Tibial nerve (tissue), 4 donors: ENCODE measurements around the gene VTN. TPM values are rescaled to one million over a fixed set of nuclear protein-coding genes. Genes with fewer than 3 reads are reported as not detected.

ENCODE experiments used
- DNase-seq, 2 donors: peaks; one replicate each; pipeline ENCODE4 v3.0.0-alpha.2; 2019; ENCODE audit warnings: low spot score in 2 of 2
- H3K27ac ChIP-seq, 4 donors: fragments of 200-600 bp; sonication (generic) in 3 of 4; one replicate each; pipeline ENCODE4 v1.5.1; 2017 to 2019; ENCODE audit warnings: mild to moderate bottlenecking in 1 of 4
- H3K27me3 ChIP-seq, 2 donors: fragments of 200-600 bp; sonication (generic) in 1 of 2; one replicate each; pipeline versions ENCODE4 v1.5.1 to v1.6.0; 2017 to 2019
- H3K36me3 ChIP-seq, 3 donors: fragments of 200-600 bp; sonication (generic); one replicate each; pipeline ENCODE4 v1.5.1; 2018 to 2019
- H3K4me1 ChIP-seq, 4 donors: fragments of 200-600 bp; sonication (generic) in 3 of 4; one replicate each; pipeline ENCODE4 v1.5.1; 2017 to 2019
- H3K4me3 ChIP-seq, 4 donors: fragments of 200-600 bp; sonication (generic) in 3 of 4; one replicate each; pipeline ENCODE4 v1.5.1; 2017 to 2019; ENCODE audit warnings: mild to moderate bottlenecking in 1 of 4, moderate library complexity in 1 of 4
- H3K9me3 ChIP-seq, 4 donors: fragments of 200-600 bp; sonication (generic) in 3 of 4; one replicate each; pipeline ENCODE4 v1.5.1; 2017 to 2019
- EP300 ChIP-seq, 2 donors: sonication (generic); formaldehyde crosslinking; IDR thresholded peaks; one replicate each; pipeline ENCODE4 v1.6.1; 2017; ENCODE audit warnings: antibody characterized with exemption in 2 of 2, mild to moderate bottlenecking in 1 of 2
- POLR2A ChIP-seq, 2 donors: fragments of 450-650 bp; IDR thresholded peaks; one replicate each; pipeline ENCODE4 v1.6.1; 2017; ENCODE audit warnings: antibody characterized with exemption in 2 of 2, mild to moderate bottlenecking in 2 of 2, moderate library complexity in 2 of 2
- WGBS, 2 donors: methylation state at CpG; one replicate each; pipeline ENCODE4 v1.1.5; 2018; 5-methylcytosine and 5-hydroxymethylcytosine counted together
- total RNA-seq, 4 donors: library from RNA; depleted of rRNA; stranded (reverse); fragments of >200 nt; gene quantifications; one replicate each; pipeline ENCODE4 v1.1.0, GENCODE V29; 2016
- TF ChIP-seq, protein P1 (sequence below), 5 experiments: fragments of 200-600 bp in 3 of 5; fragments of 450-650 bp in 2 of 5; sonication (generic) in 3 of 5; IDR thresholded peaks; one replicate each; pipeline ENCODE4 v1.5.1; 2016 to 2019; ENCODE audit warnings: antibody characterized with exemption in 5 of 5, mild to moderate bottlenecking in 3 of 5, moderate library complexity in 2 of 5

Gene VTN
- total RNA-seq, 4 donors from 2014 or later = 0.90 to 22.7 (median 1.8) TPM

DNA sequence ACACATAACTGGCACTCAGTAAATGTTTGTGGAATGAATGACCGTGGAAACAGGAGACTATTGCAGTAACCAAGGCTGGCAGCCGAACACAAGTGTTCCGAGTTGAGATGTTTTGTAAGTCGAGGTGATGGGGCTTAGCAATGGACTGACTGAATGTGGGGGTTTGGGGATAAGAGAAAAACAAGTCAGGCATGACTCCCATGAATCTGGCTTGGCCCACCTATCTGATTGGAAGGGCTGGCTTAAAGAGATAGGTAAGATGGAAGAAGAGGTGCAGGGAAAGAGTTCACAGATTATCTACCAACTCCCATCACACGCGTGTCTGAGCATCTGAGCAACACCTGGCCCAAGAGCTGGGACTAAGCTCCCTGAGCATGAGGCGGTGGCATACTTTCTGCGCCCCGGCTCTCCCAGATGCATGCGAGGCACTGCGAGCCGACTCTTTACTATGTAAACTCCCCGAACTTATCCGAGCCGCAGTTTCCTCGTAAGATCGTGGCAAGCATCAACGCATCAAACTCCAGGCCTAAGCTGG is 35.4 kb downstream of the VTN start:
- no peak for DNase-seq
- 6 to 11% methylated on average over 15 to 18 of the region's 18 CpGs for whole genome bisulfite sequencing, 2 donors
- TF ChIP-seq, protein P1, sequence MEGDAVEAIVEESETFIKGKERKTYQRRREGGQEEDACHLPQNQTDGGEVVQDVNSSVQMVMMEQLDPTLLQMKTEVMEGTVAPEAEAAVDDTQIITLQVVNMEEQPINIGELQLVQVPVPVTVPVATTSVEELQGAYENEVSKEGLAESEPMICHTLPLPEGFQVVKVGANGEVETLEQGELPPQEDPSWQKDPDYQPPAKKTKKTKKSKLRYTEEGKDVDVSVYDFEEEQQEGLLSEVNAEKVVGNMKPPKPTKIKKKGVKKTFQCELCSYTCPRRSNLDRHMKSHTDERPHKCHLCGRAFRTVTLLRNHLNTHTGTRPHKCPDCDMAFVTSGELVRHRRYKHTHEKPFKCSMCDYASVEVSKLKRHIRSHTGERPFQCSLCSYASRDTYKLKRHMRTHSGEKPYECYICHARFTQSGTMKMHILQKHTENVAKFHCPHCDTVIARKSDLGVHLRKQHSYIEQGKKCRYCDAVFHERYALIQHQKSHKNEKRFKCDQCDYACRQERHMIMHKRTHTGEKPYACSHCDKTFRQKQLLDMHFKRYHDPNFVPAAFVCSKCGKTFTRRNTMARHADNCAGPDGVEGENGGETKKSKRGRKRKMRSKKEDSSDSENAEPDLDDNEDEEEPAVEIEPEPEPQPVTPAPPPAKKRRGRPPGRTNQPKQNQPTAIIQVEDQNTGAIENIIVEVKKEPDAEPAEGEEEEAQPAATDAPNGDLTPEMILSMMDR (IDR thresholded peaks at IDR 0.05) = no peak
- no peak for TF ChIP-seq POLR2A (IDR thresholded peaks at IDR 0.05)
- no peak for TF ChIP-seq EP300 (IDR thresholded peaks at IDR 0.05)

DNA sequence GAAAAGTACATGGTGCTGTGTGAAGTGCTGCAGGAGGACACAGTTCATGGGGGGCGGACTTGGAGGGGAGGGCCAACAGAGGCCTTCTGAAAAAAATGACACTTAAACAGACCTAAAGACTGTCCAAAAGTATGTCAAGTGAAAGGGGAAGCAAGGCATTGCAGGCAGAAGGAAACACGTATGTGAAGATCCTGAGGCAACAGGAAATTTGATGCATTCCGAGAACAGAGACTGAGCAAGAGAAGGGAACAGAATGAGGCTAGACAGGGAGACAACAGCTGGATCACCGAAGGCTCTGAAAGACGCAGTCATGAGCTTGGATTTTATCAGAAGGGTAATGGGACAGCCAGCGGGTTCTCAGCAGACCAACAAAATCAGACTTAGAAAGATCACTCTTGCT is 35.9 kb downstream of the VTN start:
- Histone ChIP-seq H3K27me3 (no peaks in the 10 kb centered on the region), H3K36me3 (peaks cover 0 to 37% (median 3%) of the 10 kb centered on the region in 3 donors), H3K4me1 (peaks cover 3 to 56% (median 21%) of the 10 kb centered on the region in 4 donors), H3K9me3 (no peaks in the 10 kb centered on the region), H3K27ac (peak overlapping the region in 2 of 4 donors; percentile 94 to 98), H3K4me3 (peak overlapping the region; percentile 60 to 97 (median 78))
- TF ChIP-seq EP300 (IDR thresholded peaks at IDR 0.05) = no peak
- no peak for TF ChIP-seq POLR2A (IDR thresholded peaks at IDR 0.05)
- TF ChIP-seq, protein P1 (IDR thresholded peaks at IDR 0.05) = no peak
- no peak for DNase-seq
- WGBS, 2 donors = 47 to 49% methylated on average over 6 of the region's 6 CpGs

More for the DNA sequence above, 35.4 kb downstream of the VTN start:
- Histone ChIP-seq H3K9me3 (no peaks in the 10 kb centered on the region), H3K27ac (peak overlapping the region; percentile 28 to 98 (median 96)), H3K36me3 (peaks cover 0 to 37% (median 0%) of the 10 kb centered on the region in 3 donors), H3K4me3 (peak overlapping the region; percentile 60 to 97 (median 78)), H3K4me1 (peaks cover 3 to 56% (median 21%) of the 10 kb centered on the region in 4 donors), H3K27me3 (no peaks in the 10 kb centered on the region)

DNA sequence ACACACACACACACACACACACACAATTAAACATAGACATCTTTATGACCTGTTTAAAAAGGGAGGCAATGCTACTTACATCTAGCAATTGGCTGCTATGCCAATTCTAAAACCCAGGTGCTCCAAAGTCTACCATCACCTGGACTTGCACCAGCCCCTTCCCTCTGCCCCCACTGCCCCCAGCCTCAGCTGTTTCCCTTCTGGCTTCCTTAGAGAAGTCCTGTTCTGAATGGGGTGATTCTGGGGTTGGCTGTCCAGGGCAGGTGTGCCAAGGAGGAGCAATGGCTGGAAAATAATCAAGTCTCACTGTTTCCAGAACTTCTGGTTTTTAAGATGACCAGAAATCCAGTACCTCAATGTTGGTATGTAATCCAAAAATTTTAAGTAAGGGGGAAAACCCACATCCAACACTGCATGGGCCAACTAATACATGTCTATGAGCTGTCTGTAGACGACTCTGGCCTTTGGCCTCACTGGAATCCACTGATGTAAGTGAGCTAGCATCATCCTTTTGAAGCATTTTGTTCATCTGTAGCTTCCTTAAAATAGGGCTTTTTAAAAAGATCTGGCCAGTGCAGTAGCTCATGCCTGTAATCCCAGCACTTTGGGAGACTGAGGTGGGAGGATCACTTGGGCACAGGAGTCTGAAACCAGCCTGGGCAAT is 36.9 kb downstream of the VTN start:
- H3K9me3 ChIP-seq = no peaks in the 10 kb centered on the region
- H3K4me1 ChIP-seq = peaks cover 3 to 50% (median 21%) of the 10 kb centered on the region in 4 donors
- no peak overlapping the region for H3K27ac ChIP-seq
- H3K36me3 ChIP-seq = peaks cover 0 to 39% (median 5%) of the 10 kb centered on the region in 3 donors
- no peaks in the 10 kb centered on the region for H3K27me3 ChIP-seq
- no peak overlapping the region for H3K4me3 ChIP-seq
- 42 to 50% methylated on average over 1 of the region's 1 CpG for WGBS, 2 donors
- TF ChIP-seq EP300 (IDR thresholded peaks at IDR 0.05) = no peak
- TF ChIP-seq POLR2A (IDR thresholded peaks at IDR 0.05) = no peak
- TF ChIP-seq, protein P1 (IDR thresholded peaks at IDR 0.05) = no peak
- no peak for DNase-seq

DNA sequence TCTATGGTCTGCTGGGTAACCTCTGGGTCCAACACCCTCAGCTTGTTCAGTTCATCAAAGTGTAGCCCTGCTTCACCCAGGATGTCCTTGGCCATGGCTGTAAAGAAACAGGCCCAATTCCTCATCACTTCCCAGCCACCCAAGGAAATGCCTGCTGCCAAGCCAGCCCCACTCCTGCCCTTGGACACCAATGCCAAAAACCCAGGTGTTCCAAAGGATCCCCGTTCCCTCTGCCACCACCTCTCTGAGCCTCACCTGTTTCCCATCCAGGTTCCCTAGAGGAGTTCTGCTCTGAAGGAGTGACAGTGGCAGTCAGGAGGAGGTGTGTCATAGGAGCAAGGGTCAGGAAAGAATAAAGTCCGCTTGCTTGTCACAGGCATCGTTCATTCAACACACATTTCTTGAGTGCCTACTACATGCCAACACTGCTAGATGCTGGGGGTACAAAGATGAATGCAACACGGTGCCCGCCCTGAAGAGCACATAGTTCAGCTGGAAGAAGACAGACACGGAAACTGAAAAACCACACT is 38.2 kb downstream of the VTN start:
- Histone ChIP-seq H3K9me3 (no peaks in the 10 kb centered on the region), H3K36me3 (peaks cover 0 to 52% (median 5%) of the 10 kb centered on the region in 3 donors), H3K4me3 (no peak overlapping the region), H3K4me1 (peaks cover 3 to 37% (median 20%) of the 10 kb centered on the region in 4 donors), H3K27ac (no peak overlapping the region), H3K27me3 (no peaks in the 10 kb centered on the region)
- WGBS, 2 donors = 86 to 90% methylated on average over 6 of the region's 6 CpGs
- DNase-seq = no peak
- no peak for TF ChIP-seq POLR2A (IDR thresholded peaks at IDR 0.05)
- TF ChIP-seq, protein P1 (IDR thresholded peaks at IDR 0.05) = no peak

DNA sequence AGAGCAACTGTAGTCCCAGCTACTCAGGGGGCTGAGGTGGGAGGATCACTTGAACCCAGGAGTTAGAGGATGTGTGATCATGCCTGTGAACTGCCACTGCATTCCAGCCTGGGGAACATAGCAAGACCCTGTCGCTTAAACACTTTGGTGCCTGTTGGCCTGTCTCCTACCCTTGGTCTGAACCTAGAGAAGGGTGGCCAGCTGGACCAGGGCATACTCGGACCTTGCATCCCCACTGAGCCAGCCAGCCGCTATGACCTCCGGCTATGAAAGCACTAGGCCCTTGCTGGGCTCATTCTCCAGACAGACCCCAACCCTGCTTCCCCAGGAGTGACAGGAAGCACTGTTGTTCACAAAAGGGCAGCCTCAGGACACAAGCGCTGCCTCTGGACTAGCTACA is 39.4 kb downstream of the VTN start:
- no peak for DNase-seq

More for the DNA sequence above, 39.4 kb downstream of the VTN start:
- WGBS, 2 donors = 83 to 87% methylated on average over 5 of the region's 5 CpGs
- TF ChIP-seq, protein P1 (IDR thresholded peaks at IDR 0.05) = no peak
- TF ChIP-seq POLR2A (IDR thresholded peaks at IDR 0.05) (no peak), EP300 (IDR thresholded peaks at IDR 0.05) (no peak)
- Histone ChIP-seq H3K27me3 (no peaks in the 10 kb centered on the region), H3K36me3 (peaks cover 0 to 64% (median 5%) of the 10 kb centered on the region in 3 donors), H3K27ac (no peak overlapping the region), H3K9me3 (no peaks in the 10 kb centered on the region), H3K4me1 (peaks cover 3 to 26% (median 12%) of the 10 kb centered on the region in 4 donors), H3K4me3 (no peak overlapping the region)
